CD4-positive, alpha-beta memory T cell (primary cell): ENCODE data around the gene LYPD4. TPM values are rescaled to one million over a fixed set of nuclear protein-coding genes. Genes with fewer than 3 reads are reported as not detected.

ENCODE experiments used
- CTCF ChIA-PET: fragments of 350-600 bp; sonication (Branson Sonifier 250); formaldehyde crosslinking; loops from one replicate; lab custom pipeline; 2021; ENCODE audit warnings: inconsistent platforms; ENCODE audit not compliant: partially characterized antibody; lab: Charles Lee
- POLR2A ChIA-PET: fragments of 350-600 bp; sonication (Branson Sonifier 250); formaldehyde crosslinking; loops from one replicate; lab custom pipeline; 2021; ENCODE audit not compliant: partially characterized antibody; lab: Charles Lee
- DNase-seq, 5 donors: peaks; one replicate each; pipeline versions ENCODE4 v3.0.0 to v3.0.0-alpha.2; 2020 to 2022; ENCODE audit warnings: mixed read lengths in 1 of 5
- H3K27ac ChIP-seq: one replicate; pipeline ENCODE4 v1.7.0; 2013; ENCODE audit warnings: low read depth, low read length
- H3K27me3 ChIP-seq: 2 replicates; pipeline ENCODE4 v1.7.0; 2013; ENCODE audit warnings: mild to moderate bottlenecking, low read length, moderate library complexity; ENCODE audit not compliant: insufficient read depth
- H3K36me3 ChIP-seq: 2 replicates; pipeline ENCODE4 v1.7.0; 2013; ENCODE audit warnings: mild to moderate bottlenecking, low read length, moderate library complexity; ENCODE audit not compliant: insufficient read depth
- H3K4me1 ChIP-seq: 2 replicates; pipeline ENCODE4 v1.7.0; 2013; ENCODE audit warnings: mild to moderate bottlenecking, low read length, moderate library complexity; ENCODE audit not compliant: insufficient read depth
- H3K4me3 ChIP-seq, 2 donors: one replicate each; pipeline ENCODE4 v1.7.0; 2013; ENCODE audit warnings: low read length in 2 of 2, mild to moderate bottlenecking in 1 of 2
- H3K9me3 ChIP-seq, 2 donors: one replicate each; pipeline ENCODE4 v1.7.0; 2013; ENCODE audit warnings: low read length in 2 of 2, control low read depth in 1 of 2; ENCODE audit not compliant: control insufficient read depth in 1 of 2
- H3K27ac Mint-ChIP-seq, 7 donors: one replicate each; pipeline ENCODE4 v1.8.0; 2020 to 2021; ENCODE audit warnings: mixed read lengths in 7 of 7, mild to moderate bottlenecking in 6 of 7, inconsistent platforms in 3 of 7, moderate library complexity in 3 of 7
- H3K27me3 Mint-ChIP-seq, 2 donors: one replicate each; pipeline ENCODE4 v1.8.0; 2020 to 2021; ENCODE audit warnings: mixed read lengths in 2 of 2
- H3K36me3 Mint-ChIP-seq, 2 donors: one replicate each; pipeline ENCODE4 v1.8.0; 2020 to 2021; ENCODE audit warnings: mixed read lengths in 2 of 2, inconsistent platforms in 1 of 2, mild to moderate bottlenecking in 1 of 2
- H3K4me1 Mint-ChIP-seq, 4 donors: one replicate each; pipeline ENCODE4 v1.8.0; 2020 to 2021; ENCODE audit warnings: mixed read lengths in 4 of 4, mild to moderate bottlenecking in 1 of 4
- H3K4me3 Mint-ChIP-seq, 8 donors: one replicate each; pipeline ENCODE4 v1.8.0; 2020 to 2021; ENCODE audit warnings: mixed read lengths in 8 of 8, mild to moderate bottlenecking in 7 of 8, moderate library complexity in 6 of 8, inconsistent platforms in 3 of 8
- H3K9me3 Mint-ChIP-seq, 8 donors: one replicate each; pipeline ENCODE4 v1.8.0; 2020 to 2021; ENCODE audit warnings: mixed read lengths in 8 of 8, mild to moderate bottlenecking in 5 of 8, inconsistent platforms in 3 of 8, moderate library complexity in 1 of 8
- intact Hi-C: fragments of 100-400 bp; cut with micrococcal nuclease; formaldehyde crosslinking; loops from one replicate; pipeline ENCODE4 v1.15.1; 2023
- polyA plus RNA-seq, 2 donors: library from polyadenylated mRNA; unstranded; fragments of 300-500 nt; fragmentation: Illumina TruSeq; gene quantifications; one replicate each; pipeline ENCODE4 v1.2.3, GENCODE V29; 2021
- total RNA-seq, 2 experiments: library from RNA; stranded (reverse); gene quantifications; one replicate each; pipeline ENCODE4 v1.2.3, GENCODE V29; 2021

The LYPD4 gene
- total and polyA plus RNA-seq, 4 experiments from 2014 or later, result not detected

- H3K4me1 Mint-ChIP-seq, result peaks cover 3 to 7% (median 6%) of the 10 kb centered on the region in 4 donors
- no peak overlapping the region for H3K27ac ChIP-seq
- no peaks in the 10 kb centered on the region for H3K36me3 Mint-ChIP-seq
- H3K4me1 ChIP-seq, result no peaks in the 10 kb centered on the region
- H3K27me3 Mint-ChIP-seq, result peaks cover 7 to 12% of the 10 kb centered on the region in 2 donors
- intact Hi-C loops, result no loop called here
- DNase-seq, result no peak
- no peaks in the 10 kb centered on the region for H3K9me3 ChIP-seq
- CTCF ChIA-PET, result interaction anchor here (0.6 kb wide), 1 partner anchor 24 kb away, joined by 3 read pairs; no protein-coding TSS in a partner anchor
- no peak overlapping the region for H3K27ac Mint-ChIP-seq
- H3K4me3 ChIP-seq, result no peak overlapping the region
- no peaks in the 10 kb centered on the region for H3K9me3 Mint-ChIP-seq
- POLR2A ChIA-PET, result no interaction called here
- no peak overlapping the region for H3K4me3 Mint-ChIP-seq
- H3K27me3 ChIP-seq, result peaks cover 8% of the 10 kb centered on the region
- H3K36me3 ChIP-seq, result no peaks in the 10 kb centered on the region
Measured at GRCh38 chr19:41816761-41817160, 27.7 kb downstream of the LYPD4 start.

GRCh38 chr19:41815301-41815700, 29.2 kb downstream of the LYPD4 start:
- Mint-ChIP-seq H3K36me3 (no peaks in the 10 kb centered on the region), H3K27ac (no peak overlapping the region), H3K4me1 (peaks cover 3 to 6% (median 4%) of the 10 kb centered on the region in 4 donors), H3K9me3 (no peaks in the 10 kb centered on the region), H3K4me3 (no peak overlapping the region), H3K27me3 (peaks cover 2 to 3% of the 10 kb centered on the region in 2 donors)
- intact Hi-C loops, result no loop called here
- Histone ChIP-seq H3K4me3 (no peak overlapping the region), H3K27ac (no peak overlapping the region), H3K27me3 (no peaks in the 10 kb centered on the region), H3K9me3 (no peaks in the 10 kb centered on the region), H3K4me1 (no peaks in the 10 kb centered on the region), H3K36me3 (no peaks in the 10 kb centered on the region)
- DNase-seq, result no peak
- ChIA-PET POLR2A (no interaction called here), CTCF (interaction anchor here (1.3 kb wide), 1 partner anchor 62 kb away, joined by 4 read pairs; no protein-coding TSS in a partner anchor)

DNA sequence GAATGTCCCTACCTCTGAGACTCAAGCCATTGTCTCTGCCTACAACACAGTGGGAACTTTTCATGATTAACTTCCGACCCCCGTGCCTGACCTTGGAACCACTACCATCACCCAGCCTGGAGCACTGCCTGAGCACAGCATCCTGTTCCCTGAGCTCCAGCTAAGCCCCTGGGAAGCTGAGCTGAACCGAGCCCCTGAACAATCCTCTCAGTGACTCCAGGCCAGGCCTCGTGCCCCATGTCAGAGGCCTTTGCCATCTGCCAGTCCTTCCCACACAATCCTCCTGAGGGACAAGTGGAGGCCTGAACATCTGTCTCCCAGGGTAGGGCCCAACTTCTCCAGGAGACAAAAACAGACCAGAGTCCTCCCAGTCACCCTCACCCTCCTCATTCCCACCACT, 30.6 kb downstream of the LYPD4 start:
- H3K4me3 Mint-ChIP-seq, result no peak overlapping the region
- H3K36me3 Mint-ChIP-seq, result no peaks in the 10 kb centered on the region
- no peaks in the 10 kb centered on the region for H3K36me3 ChIP-seq
- ChIA-PET POLR2A (no interaction called here), CTCF (interaction anchor here (1.3 to 1.9 kb wide), 3 partner anchors 21 to 60 kb away, joined by 3 to 4 read pairs (median 4); no protein-coding TSS in a partner anchor)
- H3K9me3 ChIP-seq, result no peaks in the 10 kb centered on the region
- no peaks in the 10 kb centered on the region for H3K27me3 ChIP-seq
- H3K4me1 ChIP-seq, result no peaks in the 10 kb centered on the region
- H3K27ac Mint-ChIP-seq, result no peak overlapping the region
- no peak overlapping the region for H3K27ac ChIP-seq
- H3K4me1 Mint-ChIP-seq, result peaks cover 3 to 6% (median 4%) of the 10 kb centered on the region in 4 donors
- intact Hi-C loops, result no loop called here
- no peak overlapping the region for H3K4me3 ChIP-seq
- no peaks in the 10 kb centered on the region for H3K9me3 Mint-ChIP-seq
- peaks cover 2% of the 10 kb centered on the region in 2 donors for H3K27me3 Mint-ChIP-seq
- DNase-seq, result no peak

DNA sequence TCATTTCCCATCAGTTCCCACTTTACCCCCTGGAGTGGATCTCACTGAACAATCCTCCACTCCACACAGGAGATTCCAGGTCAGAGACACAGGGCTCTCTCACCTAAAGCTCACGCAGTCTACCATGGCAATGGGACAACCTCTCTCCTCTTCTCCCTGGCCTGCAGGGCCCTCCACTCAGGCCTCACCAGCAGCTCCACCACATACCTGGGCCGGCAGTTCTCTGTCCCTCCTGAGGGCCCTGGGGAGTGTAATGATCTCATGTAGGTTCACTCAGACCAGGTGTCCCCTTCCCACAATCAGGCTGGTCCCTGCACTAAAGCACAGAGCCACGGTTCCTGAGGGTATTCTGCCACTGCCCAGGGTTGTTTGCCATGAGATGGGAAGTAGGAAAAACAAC, 32.5 kb downstream of the LYPD4 start:
- Histone ChIP-seq H3K36me3 (no peaks in the 10 kb centered on the region), H3K9me3 (no peaks in the 10 kb centered on the region), H3K4me3 (no peak overlapping the region), H3K4me1 (no peaks in the 10 kb centered on the region), H3K27me3 (no peaks in the 10 kb centered on the region), H3K27ac (no peak overlapping the region)
- Mint-ChIP-seq H3K27me3 (peaks cover 0 to 6% of the 10 kb centered on the region in 2 donors), H3K4me3 (no peak overlapping the region), H3K27ac (no peak overlapping the region), H3K4me1 (peaks cover 3 to 6% (median 4%) of the 10 kb centered on the region in 4 donors), H3K36me3 (no peaks in the 10 kb centered on the region), H3K9me3 (no peaks in the 10 kb centered on the region)
- intact Hi-C loops, result no loop called here
- DNase-seq, result no peak
- ChIA-PET CTCF (interaction anchor here (1.1 kb wide), 1 partner anchor 9 kb away, joined by 3 read pairs; no protein-coding TSS in a partner anchor), POLR2A (no interaction called here)

GRCh38 chr19:41811036-41811435, 33.4 kb downstream of the LYPD4 start:
- H3K27me3 Mint-ChIP-seq, result peaks cover 0 to 6% of the 10 kb centered on the region in 2 donors
- no peak overlapping the region for H3K27ac Mint-ChIP-seq
- ChIA-PET CTCF (interaction anchor here (1.4 kb wide), 1 partner anchor 16 kb away, joined by 5 read pairs; no protein-coding TSS in a partner anchor), POLR2A (no interaction called here)
- no peaks in the 10 kb centered on the region for H3K27me3 ChIP-seq
- H3K4me1 ChIP-seq, result no peaks in the 10 kb centered on the region
- H3K4me3 Mint-ChIP-seq, result no peak overlapping the region
- H3K36me3 ChIP-seq, result no peaks in the 10 kb centered on the region
- no peaks in the 10 kb centered on the region for H3K9me3 ChIP-seq
- H3K36me3 Mint-ChIP-seq, result no peaks in the 10 kb centered on the region
- H3K4me3 ChIP-seq, result no peak overlapping the region
- no peak for DNase-seq
- H3K9me3 Mint-ChIP-seq, result no peaks in the 10 kb centered on the region
- intact Hi-C loops, result no loop called here
- no peak overlapping the region for H3K27ac ChIP-seq
- peaks cover 3 to 6% (median 4%) of the 10 kb centered on the region in 4 donors for H3K4me1 Mint-ChIP-seq

DNA sequence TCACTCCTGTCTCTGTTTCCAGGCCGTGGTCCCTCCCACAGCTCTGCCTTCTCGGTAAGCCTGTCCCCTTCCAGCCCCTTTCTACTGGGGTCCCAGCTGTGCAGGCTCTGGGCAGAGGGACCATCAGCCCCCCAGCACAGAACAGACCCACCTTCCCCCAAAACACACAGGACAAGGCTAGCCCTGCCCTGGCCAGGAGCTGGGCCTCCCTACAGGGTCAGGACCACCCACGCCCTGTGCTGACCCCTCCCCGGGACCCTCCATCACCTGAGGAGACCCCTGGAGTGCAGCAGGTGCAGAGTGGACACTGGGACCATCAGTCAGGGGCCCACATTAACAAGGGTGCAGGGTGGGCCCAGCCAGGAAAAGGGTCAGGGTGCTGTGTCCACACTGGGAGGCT, 34.2 kb downstream of the LYPD4 start:
- no peaks in the 10 kb centered on the region for H3K36me3 ChIP-seq
- Mint-ChIP-seq H3K9me3 (peaks cover 0 to 1% (median 0%) of the 10 kb centered on the region in 8 donors), H3K27me3 (peaks cover 0 to 6% of the 10 kb centered on the region in 2 donors), H3K4me3 (no peak overlapping the region), H3K36me3 (no peaks in the 10 kb centered on the region), H3K27ac (peak overlapping the region in 1 of 7 donors; percentile 36), H3K4me1 (peaks cover 3 to 5% (median 3%) of the 10 kb centered on the region in 4 donors)
- no peaks in the 10 kb centered on the region for H3K27me3 ChIP-seq
- H3K9me3 ChIP-seq, result no peaks in the 10 kb centered on the region
- no peak for DNase-seq
- no peak overlapping the region for H3K27ac ChIP-seq
- ChIA-PET CTCF (interaction anchor here (1.0 to 1.4 kb wide), 2 partner anchors 15 to 57 kb away, joined by 3 to 5 read pairs; no protein-coding TSS in a partner anchor), POLR2A (no interaction called here)
- intact Hi-C loops, result no loop called here
- no peaks in the 10 kb centered on the region for H3K4me1 ChIP-seq
- H3K4me3 ChIP-seq, result no peak overlapping the region

GRCh38 chr19:41808663-41809566, 35.6 kb downstream of the LYPD4 start:
- no peak overlapping the region for H3K27ac ChIP-seq
- Mint-ChIP-seq H3K4me3 (no peak overlapping the region), H3K27ac (no peak overlapping the region), H3K9me3 (peaks cover 0 to 1% (median 0%) of the 10 kb centered on the region in 8 donors), H3K36me3 (no peaks in the 10 kb centered on the region), H3K4me1 (peaks cover 3 to 7% (median 5%) of the 10 kb centered on the region in 4 donors), H3K27me3 (peaks cover 0 to 6% of the 10 kb centered on the region in 2 donors)
- no peak overlapping the region for H3K4me3 ChIP-seq
- intact Hi-C loops, result no loop called here
- ChIA-PET CTCF (no interaction called here), POLR2A (no interaction called here)
- H3K36me3 ChIP-seq, result no peaks in the 10 kb centered on the region
- no peaks in the 10 kb centered on the region for H3K4me1 ChIP-seq
- H3K27me3 ChIP-seq, result no peaks in the 10 kb centered on the region
- no peaks in the 10 kb centered on the region for H3K9me3 ChIP-seq
- no peak for DNase-seq
